ENCODE results near the gene EIF4A3.

DNA sequence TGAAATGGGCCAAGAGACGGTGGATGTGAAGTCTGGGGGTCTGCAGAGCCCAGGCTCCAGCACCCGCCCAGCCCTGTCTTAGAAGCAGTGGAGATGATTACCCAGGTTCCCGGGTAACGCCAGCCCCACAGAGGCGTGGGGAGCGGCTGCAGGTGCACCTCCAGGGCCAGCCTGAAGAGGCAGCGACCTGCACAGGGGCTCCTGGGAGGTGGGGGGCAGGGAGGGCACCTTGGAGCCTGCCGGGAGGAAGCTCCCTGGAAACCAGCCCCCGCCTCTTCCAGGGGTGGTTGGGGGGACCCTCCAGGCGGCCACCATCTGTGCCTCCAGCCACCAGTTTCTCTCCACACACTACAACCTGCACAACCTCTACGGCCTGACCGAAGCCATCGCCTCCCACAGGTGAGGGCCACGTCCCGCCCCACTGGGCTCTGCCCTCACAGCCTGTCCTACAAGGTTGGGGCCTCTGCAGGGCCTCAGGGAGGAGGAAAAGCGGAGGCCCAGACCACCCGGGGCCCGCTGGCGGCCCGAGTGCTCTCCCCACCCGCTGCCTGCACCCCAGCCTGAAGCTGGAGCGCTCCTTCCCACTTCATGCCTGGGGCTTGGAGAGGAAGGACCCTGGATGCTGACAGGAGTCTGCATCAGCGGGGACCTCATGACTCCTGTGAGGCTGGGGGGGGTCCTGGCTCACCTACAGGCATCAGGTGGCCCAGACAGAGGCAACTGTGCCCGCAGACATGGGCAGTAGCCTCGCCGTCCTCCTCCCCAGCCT lies 35.0 kb downstream of the EIF4A3 start:
- TF ChIP-seq POLR2AphosphoS5 (IDR thresholded peaks at IDR 0.05; ENCODE audit: low read depth, low read length) (no peak), POLR2A (IDR thresholded peaks at IDR 0.05; ENCODE audit: low read depth, low read length) (no peak)
